GM21526 (cell line): ENCODE results near the gene RUNX2.
A peak's percentile ranks its signal among the peaks of the same experiment; 100 is the strongest.

Experiments
- ATAC-seq: cut with Tn5 transposase; IDR thresholded peaks from one replicate; pipeline ENCODE4 v1.9.1; 2021; ENCODE audit warnings: moderate library complexity; ENCODE audit not compliant: unreplicated experiment, low FRiP score

RUNX2 gene

DNA sequence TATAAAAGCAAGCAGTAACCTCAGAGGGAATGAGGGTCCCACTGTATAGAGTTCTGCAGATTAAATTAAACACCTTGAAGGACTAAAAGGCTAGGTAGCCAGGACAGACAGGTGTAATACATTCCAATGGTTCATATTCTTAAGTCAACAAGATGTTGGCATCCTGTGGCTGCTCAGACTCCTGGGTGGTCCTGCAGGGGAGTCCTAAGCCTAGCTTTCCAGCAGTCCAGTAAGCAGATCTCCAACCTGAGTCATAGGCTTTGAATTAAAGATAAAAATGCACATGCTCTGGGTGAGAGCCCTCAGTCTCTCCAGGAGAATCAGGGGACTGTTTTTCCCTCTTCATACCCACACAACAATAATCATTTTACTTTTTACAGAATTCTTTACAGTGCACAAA is 356.9 kb downstream of the RUNX2 start:
- ATAC-seq: no peak

DNA sequence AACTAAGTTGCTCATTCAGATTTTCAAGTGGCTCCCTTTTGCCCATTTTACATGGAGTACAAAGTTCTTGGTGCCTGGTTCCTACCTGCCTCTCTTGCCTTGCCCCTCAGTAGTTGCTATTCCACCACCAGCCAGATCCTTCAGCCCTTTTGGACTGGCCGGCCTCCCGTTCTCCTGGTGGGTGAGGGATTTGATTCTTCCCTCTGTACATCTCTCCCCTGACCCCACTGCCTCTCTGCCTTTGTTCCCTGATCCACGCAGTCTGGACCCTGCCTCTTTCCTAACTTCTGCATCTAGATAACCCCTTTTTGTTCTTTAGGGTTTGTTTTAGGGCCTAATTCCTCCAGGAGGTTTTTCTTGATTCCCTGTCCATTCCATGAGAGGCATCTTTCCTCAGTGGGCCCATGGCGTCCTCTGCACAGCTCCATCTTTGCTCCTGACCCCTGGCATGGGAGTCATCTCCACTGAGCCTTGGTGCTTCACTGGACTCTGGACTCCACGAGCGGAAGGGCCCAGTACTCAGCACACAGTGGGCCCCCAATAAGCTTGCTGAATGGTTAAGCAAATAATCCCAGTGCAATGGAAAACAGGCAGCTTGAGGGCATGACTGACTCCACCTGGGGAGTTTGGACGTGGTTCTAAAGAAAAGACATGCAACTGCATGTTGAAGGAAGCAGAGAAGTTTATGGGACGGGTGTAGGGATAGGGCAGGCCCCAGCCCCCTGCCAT is 358.9 kb downstream of the RUNX2 start:
- ATAC-seq: no peak

DNA sequence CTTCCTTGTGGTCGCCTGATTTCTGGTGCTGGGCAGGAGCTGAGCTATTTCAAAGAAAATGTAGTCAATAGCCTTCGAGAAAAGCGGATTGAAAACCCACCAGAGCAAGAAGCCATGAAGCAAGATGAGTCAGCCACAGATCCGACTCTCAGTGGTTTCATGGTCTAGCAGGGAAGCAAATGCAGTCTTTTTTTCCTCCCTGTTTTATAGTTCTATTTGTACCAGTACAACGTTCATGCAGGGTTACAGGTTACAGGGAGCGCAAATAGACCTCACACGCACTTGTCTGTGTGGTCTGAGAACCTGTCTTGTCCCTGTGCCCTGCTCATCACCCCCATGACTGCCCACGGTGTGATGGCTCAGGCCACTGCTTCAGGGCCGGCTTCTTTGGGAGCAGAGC is 359.4 kb downstream of the RUNX2 start:
- ATAC-seq: no peak

DNA sequence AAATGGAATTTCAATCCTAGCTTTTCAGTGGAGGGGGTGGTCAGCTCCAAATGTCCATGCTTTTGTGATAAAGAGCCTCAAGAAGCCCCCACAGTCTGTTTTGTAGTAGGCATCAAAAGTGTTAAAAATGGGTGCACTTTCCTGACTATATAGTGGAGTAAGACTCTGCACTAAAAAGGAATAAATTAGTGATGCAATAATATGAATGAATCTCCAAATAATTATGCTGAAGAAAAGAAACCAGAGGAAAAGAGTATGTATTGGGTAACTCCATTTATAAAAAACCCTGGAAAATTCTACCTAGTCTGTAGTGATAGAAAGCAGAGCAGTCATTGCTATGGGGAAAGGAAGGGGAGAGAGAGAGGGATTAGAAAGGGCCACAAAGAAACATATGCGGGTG is 360.1 kb downstream of the RUNX2 start:
- no peak for ATAC-seq

DNA sequence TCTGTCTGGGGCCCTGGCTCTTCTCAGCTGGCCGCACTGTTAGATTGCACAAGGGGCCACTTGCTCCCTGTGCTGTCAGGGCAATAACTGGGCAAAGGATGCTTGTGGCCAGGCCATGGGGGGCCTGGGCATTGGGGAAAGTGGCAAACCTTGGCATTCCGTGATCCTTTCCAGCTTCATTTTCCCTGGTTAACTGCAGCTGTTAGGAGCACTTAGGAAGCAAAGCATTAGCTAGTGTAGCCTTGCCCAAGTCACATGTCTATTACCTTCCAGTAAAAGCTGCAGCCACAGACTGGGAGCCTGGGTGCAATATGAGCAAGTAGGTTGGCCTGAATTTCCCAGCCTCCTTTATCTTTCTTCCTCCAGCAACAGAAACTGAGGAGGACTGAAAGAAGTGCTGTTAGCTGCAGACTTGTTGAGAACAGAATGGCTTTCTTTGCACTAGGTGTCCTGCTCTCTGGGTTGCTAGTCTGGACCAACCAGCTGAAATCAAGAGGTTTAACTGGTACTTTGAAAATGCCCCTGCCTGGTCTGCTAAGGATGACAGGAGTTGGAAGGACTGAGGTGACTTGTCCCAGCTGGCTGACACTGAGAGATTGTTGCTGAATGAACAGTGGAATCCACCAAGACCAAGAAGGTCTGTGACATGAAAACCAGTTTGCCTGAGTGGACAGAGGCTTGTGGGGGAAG is 361.9 kb downstream of the RUNX2 start:
- ATAC-seq: no peak

DNA sequence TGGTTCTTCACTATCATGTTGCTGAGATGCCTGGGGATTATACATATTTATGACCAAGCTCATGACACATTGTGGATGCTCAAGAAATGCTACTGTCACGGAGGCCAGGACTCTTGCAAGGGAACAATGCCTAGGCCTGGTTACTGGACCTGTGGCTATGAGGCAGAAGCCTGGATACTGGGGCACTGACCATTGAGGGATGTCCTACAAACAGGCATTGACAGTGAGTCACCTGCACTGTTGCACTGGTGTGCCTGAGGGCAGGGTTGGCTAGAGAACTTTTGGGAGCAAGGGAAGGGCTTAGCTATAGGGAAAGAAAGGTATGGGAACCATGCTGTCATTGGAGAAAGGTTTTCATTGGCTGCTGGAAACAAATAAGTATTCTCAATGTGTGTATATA is 362.7 kb downstream of the RUNX2 start:
- ATAC-seq: no peak

DNA sequence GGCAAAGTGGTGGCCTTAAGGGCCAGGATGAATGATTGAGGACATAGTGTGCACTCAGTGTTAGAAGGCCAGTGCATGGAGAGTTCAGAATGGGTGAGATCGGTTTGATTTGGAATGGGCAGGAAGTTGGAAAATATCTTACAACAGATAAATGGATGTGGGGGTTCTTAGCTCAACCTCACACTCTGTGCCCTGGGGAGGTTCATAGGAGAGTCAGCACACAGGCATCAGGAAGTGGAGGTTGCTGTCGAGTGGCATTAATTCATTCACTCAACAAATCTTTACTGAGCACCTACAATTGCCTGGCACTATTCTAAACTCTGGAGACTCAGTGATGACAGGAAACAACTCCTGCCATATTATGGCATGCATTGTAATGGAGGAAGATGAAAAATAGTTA is 363.3 kb downstream of the RUNX2 start:
- no peak for ATAC-seq

DNA sequence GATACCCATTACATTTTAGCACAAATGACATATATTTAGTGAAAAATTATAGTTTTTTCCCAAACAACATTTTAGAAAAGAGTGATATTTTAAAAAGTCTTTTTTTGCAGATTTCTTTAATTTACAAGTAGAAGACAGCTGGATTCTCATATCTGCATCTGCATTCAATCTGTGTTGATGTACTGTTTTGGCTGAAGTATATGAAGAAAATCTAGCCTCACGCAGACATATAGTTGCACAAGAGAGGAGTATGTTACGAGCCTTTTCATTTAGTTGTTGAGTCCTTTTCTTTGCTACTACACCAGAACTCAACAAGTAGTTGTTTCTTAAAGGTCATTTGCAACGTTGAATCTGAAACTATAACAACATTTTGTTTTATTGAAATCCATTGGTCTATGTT is 363.9 kb downstream of the RUNX2 start:
- ATAC-seq: no peak

DNA sequence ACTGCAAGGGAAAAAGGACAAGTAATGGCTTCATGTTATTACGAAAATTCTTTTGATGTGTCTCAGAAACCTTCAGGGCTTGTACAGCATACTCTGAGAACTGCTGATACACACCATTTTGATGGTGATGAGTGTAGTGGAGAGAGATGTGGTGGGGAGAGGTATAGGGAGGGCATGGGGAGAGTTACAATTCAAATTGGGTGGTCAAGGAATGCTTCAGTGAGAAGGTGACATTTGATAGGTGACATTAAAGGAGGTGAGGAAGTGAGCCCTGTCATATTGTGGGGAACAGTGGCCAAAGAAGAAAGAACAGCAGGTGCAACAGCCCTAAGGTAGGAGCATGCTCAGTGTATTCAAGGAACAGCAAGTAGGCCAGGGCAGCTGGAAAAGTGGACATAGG is 368.6 kb downstream of the RUNX2 start:
- no peak for ATAC-seq

DNA sequence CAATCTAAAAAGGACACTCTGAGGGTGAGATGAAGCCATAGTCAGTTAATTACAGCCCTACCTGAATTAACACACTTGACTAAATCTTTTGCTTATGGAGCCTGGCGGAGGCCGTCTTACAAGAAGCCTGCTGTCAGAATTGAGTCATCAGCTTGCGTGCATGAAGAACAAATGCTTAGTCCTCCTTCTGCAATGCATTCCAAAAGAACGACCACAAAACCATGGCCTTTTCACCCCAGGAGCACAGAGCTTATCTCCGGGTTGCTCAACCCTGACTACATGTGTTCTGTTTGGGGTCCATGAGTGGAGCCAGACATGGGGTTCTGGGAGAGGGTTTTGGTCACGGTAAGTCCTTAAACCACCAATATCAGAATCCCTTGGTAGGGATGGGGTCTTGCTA is 369.5 kb downstream of the RUNX2 start:
- ATAC-seq: no peak

DNA sequence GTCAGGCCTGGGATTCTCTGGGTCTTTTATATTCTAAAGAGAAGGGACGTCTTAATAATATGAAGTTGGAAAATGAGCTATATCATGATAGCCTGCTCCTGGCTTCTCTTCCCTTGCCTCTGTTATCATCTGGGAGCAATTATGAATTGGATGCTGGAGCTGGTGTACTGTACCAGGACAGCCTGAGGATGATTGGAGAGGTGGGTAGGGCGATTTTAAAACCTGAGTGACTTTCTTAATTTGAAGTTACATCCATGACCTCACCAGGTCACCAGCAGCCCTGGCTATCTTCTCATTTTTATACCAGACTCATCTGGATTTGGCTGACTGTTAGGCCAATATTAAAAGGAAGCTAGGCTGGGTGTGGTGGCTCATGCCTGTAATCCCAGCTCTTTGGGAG is 369.9 kb downstream of the RUNX2 start:
- no peak for ATAC-seq

DNA sequence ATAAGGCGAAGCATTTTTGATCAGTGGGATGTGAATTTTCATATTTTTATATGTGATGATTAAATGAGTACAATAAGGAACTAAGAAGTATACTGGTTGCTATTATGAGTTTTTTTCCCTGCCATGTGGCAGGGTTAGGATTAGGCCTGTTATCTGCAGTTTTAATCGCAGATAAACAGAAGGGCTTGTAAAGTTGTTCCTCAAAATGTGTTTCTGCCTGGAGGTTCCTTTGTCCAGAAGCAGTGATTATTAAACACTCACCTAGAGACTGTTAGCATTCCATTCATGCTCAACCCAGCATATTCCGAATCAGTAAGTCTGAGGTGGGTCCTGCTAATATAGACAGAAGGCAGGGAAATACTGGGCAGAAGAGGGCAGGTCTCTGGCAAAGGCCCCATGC is 371.5 kb downstream of the RUNX2 start:
- no peak for ATAC-seq

DNA sequence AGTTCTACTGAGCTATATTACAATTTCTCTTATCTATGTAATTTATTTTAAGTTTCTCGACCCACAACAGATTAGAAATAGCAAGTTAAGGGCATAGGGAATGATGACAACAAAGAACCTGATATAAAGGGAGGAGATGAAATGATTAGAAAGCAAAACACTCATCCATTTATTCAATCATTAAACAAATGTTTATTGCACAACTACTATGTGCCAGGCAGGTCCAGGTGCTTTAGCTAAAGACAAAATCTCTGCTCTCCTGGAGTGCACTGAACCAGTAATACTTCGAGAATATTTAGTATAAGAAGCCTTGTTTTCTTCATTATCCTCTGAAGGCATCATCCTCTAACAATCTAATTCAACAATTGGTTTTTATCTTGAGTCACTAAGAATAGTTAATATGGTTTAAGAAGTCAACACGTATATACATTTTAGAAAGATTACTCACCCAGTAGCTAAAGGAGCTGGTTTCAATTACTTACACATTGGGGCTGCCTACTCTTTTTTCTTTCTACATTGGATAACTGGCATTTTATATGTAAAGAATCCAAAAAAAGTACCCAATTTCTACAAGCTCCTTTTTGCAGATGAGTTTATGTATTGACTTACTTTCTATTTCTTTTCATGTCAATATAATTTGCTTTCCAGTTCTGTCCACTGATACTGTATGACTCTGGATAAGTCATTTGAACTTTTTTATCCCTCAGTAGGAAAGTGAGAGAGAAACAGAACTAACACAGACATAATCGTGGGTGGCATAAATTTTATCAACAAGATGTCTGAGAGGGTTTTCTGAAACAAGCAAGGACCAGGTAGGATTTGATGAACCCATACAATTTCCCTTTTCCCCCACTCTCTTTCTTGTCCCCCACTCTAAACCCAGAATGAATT is 375.0 kb downstream of the RUNX2 start:
- no peak for ATAC-seq

DNA sequence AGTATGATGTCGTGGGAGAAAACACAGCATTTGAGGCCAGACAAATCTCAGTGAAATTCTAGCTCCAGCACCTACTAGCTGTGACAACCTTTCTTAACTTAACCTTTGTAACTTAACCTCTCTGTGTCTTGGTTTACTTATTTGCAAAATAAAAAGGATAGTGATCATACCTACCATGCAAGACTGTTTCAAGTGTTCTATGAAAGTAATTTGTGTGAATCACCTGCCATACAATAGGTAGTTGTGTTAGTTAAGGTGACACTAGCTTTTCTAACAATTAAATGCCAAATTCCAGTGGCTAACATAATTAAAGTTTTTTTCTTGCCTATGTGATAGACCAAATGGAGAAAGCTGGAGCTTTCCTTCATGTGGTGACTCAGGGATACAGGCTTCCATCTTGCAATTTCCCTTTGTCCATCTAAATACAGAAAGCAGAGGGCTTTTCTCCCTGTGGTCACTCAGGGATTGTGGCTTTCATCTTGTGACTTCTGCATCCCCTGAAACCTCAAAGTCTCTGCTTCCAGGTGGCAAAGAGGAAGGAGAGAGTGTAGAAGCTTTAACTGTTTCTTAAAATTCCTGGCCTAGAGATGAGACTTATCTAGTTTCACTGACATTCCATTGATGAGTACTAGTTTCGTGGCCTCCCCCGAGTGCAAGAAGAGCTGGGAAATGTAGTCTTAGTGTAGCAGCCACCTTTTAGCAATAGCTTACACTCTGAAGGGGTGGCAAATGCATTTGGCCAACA is 376.1 kb downstream of the RUNX2 start:
- no peak for ATAC-seq

DNA sequence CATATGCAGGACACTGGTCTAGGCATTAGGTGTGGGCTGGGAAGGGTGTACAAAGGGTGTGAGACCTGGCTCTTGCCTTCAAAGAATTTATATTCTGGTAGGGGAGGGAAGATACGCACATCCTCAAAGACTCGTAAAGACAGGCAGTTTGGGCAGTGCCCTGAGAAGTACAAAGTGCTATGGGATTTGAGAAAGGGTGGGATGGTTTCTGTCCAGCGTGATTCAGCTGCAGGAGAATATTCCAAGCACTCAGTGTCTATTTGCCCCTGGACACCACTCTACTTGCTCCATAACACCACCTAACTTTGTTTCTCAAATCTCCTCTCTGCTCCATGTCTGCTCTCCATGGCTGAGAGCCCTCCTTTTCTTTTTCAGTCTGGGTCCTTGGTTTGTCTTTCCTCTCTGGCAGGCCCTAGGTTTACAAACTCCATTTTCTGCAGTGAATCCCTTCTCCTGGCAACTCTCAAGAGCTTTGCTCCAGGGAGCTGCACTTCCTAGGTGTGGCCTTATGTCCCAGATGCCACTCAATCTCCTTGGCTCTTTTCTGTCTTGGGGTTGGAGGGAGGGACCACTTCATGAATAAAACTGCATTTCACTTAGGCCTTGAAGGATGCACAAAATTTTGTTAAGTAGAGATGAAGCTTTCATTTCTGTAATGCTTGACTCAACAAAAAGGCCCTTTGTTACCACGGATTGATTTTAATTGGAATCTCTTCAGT is 377.2 kb downstream of the RUNX2 start:
- no peak for ATAC-seq

DNA sequence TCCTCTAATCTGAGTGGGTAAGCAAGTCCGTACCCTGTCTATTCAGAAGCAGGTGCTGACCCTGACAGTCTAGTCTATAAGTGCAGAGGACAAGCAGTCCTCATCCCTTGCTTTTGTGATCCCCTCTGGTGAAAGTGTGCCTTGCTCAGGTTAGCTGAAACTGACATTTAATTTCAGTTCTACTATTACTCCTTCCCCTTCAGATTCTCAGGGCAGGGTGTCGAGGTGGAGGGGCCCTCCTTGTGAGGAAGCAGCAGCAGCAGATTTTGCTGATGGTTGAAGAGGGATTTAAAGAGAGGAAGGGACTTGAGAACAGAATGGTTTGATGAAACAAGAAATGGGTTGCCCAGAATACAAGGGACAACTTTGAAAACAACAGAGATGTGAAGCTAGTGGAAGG is 378.2 kb downstream of the RUNX2 start:
- peak; percentile 39 for ATAC-seq

DNA sequence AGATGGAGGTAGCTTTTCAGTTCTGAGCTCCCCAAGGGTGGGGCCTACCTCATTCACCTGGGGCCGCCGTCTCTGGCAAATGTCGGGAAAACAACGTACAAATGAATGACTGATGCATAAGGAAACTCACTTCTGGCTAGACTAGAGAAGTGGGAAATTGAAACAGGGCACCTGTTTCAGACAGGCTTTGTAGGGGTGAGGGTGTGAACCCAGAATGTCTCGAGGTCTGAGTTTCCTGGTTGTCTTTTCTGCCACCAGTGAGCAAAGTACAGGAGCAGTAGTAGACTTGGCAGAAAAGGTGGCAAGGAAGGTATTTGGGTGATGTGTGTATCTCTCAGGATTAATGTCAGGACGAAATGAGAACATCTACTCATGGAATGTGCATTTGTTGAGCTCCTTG is 379.0 kb downstream of the RUNX2 start:
- no peak for ATAC-seq

DNA sequence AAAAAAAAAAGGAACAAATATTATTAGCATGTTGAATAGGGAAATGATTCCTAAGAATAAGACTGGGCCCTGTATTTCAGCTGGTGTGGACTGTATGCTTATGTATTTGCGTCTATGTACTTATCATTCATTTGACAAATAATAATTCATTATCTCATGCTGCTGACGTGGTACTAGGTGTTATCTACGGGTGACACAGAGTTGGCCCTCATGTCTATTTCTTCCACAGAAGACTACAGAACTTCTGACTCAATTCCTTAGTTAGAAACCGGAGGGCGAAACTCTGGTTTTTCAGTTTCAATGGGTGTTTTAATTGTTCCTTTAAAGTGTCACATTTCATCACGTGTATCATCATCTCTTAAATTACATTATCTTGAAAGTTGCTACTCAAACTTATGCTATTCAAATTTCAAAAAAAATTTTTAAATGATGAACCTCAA is 381.7 kb downstream of the RUNX2 start:
- ATAC-seq: peak; percentile 58

DNA sequence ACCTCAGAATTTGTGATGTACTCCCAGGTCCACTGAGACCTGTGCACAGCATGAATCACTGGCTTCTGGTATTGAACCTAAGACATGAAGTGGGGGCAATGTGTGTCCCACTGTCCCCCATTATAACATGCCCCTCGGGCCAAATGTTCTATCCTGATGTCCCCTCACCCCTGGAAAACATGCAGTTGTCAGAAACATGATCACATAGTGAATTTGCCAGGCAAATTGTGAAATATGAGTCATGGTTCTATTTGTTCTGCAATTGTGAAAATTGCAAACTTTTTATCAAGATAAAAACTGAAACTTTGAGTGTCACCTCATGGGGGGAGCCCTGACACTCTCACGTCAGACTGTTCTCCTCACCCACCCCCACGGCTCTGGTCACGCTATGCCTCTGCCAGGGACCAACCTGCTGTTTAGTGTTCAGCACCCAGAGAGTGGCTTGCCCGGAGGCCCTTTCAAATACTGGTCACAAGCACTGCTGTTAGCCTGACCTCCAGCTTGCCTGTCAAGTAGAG is 382.2 kb downstream of the RUNX2 start:
- ATAC-seq: peak; percentile 66

DNA sequence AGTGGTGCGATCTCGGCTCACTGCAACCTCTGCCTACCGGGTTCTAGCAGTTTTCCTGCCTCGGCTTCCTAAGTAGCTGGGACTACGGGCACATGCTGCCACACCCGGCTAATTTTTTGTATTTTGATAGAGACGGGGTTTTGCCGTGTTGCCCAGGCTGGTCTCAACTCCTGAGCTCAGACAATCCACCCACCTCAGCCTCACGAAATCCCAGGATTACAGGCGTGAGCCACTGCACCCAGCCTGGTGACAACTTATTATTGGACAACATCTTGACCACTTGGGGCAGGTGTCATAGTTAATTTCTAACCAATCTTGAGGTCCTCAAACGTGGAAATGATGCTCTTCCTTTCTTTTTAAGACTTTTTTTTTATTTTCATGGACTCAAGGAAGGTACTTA is 383.9 kb downstream of the RUNX2 start:
- no peak for ATAC-seq
